Fibroblast of lung (primary cell): ENCODE data around the gene ZFYVE28. TPM values are rescaled to one million over a fixed set of nuclear protein-coding genes. Genes with fewer than 3 reads are reported as not detected.

Experiments used
- DNase-seq, 2 donors: peaks; one replicate each; pipeline versions ENCODE4 v3.0.0 to v3.0.0-alpha.2; 2010; ENCODE audit warnings: low read depth in 2 of 2
- H2AFZ ChIP-seq: 2 replicates; pipeline ENCODE4 v1.5.1; 2012; ENCODE audit warnings: low read length, control low read depth, inconsistent platforms
- H3K27ac ChIP-seq: 2 replicates; pipeline ENCODE4 v1.5.1; 2011; ENCODE audit warnings: low read length, control low read depth; ENCODE audit not compliant: insufficient read depth
- H3K27me3 ChIP-seq: 2 replicates; pipeline ENCODE4 v1.5.1; 2011; ENCODE audit warnings: mild to moderate bottlenecking, low read length; ENCODE audit not compliant: control insufficient read depth, insufficient read depth
- H3K36me3 ChIP-seq: 2 replicates; pipeline ENCODE4 v1.5.1; 2011; ENCODE audit warnings: low read length; ENCODE audit not compliant: control insufficient read depth, insufficient read depth
- H3K4me1 ChIP-seq: 2 replicates; pipeline ENCODE4 v1.5.1; 2011; ENCODE audit warnings: low read length; ENCODE audit not compliant: control insufficient read depth, insufficient read depth; ENCODE audit errors: extremely low read depth
- H3K4me2 ChIP-seq: 2 replicates; pipeline ENCODE4 v1.5.1; 2011; ENCODE audit warnings: low read length, control low read depth; ENCODE audit not compliant: insufficient read depth; ENCODE audit errors: extremely low read depth
- H3K4me3 ChIP-seq, 4 experiments: fragments of 200-600 bp in 1 of 4; sonication (generic) in 1 of 4; replicated peaks in 1 of 4; 2 replicates each; pipeline ENCODE4 v1.5.1; 2011 to 2016; ENCODE audit warnings: low read length in 4 of 4, low read depth in 3 of 4, mild to moderate bottlenecking in 3 of 4, control low read depth in 2 of 4, inconsistent platforms in 1 of 4, mixed read lengths in 1 of 4; ENCODE audit not compliant: insufficient read depth in 1 of 4; ENCODE audit errors: control extremely low read depth in 1 of 4
- H3K79me2 ChIP-seq: 2 replicates; pipeline ENCODE4 v1.5.1; 2012; ENCODE audit warnings: mild to moderate bottlenecking, low read length, inconsistent platforms; ENCODE audit not compliant: control insufficient read depth, insufficient read depth
- H3K9ac ChIP-seq: 2 replicates; pipeline ENCODE4 v1.5.1; 2011; ENCODE audit warnings: mild to moderate bottlenecking, low read length, control low read depth; ENCODE audit not compliant: insufficient read depth
- H3K9me3 ChIP-seq: 2 replicates; pipeline ENCODE4 v1.5.1; 2012; ENCODE audit warnings: low read depth, low read length; ENCODE audit not compliant: control insufficient read depth, insufficient read depth
- H4K20me1 ChIP-seq: 2 replicates; pipeline ENCODE4 v1.5.1; 2011; ENCODE audit warnings: low read length; ENCODE audit not compliant: control insufficient read depth, insufficient read depth; ENCODE audit errors: extremely low read depth
- EZH2 ChIP-seq: IDR thresholded peaks from 2 replicates; pipeline ENCODE4 v1.5.1; 2012; ENCODE audit warnings: low read length, control low read depth, mild to moderate bottlenecking; ENCODE audit errors: missing control alignments
- polyA plus RNA-seq, 2 donors: library from polyadenylated mRNA; depleted of rRNA in 1 of 2; stranded (reverse) in 1 of 2; unstranded in 1 of 2; fragments of >200 nt; gene quantifications; 2 replicates each; pipeline ENCODE4 v1.2.1, GENCODE V29; 2011 to 2012; ENCODE audit warnings: missing spikeins in 1 of 2
- total RNA-seq: library from RNA; depleted of rRNA; stranded (reverse); fragments of >200 nt; gene quantifications from 2 replicates; pipeline ENCODE4 v1.2.1, GENCODE V29; 2014
- TF ChIP-seq, protein P1 (sequence below), 2 donors: IDR thresholded peaks in 1 of 2; conservative IDR thresholded peaks in 1 of 2; 1 replicate in 1 of 2; 2 replicates in 1 of 2; pipeline ENCODE4 v1.5.1; 2011 to 2012; ENCODE audit warnings: low read length in 2 of 2, control low read depth in 1 of 2, inconsistent platforms in 1 of 2, low read depth in 1 of 2, mild to moderate bottlenecking in 1 of 2

ZFYVE28 gene
- total and polyA plus RNA-seq, 2 donors (not counting 1 experiment from before 2014, with no cell fraction given) = 2.4 to 11.6 TPM

DNA sequence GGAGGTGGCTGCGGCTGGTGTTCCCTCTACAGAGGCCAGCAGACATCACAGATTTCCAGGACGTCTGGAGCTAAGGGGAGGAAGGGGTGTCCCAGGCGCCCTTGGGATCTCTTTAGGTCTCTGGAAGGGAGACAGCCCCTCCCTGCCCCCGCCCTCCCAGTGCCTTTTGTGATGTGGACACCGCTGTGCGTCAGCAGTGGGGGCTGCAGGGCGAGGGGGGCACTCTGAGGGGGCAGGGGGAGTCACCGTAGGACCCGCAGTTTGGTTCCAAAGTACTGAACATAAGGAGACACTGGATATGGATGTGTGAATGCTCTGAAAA is 130.9 kb downstream of the ZFYVE28 start:
- no peak overlapping the region for H3K9ac ChIP-seq
- H3K79me2 ChIP-seq = no peaks in the 10 kb centered on the region
- TF ChIP-seq, protein P1, sequence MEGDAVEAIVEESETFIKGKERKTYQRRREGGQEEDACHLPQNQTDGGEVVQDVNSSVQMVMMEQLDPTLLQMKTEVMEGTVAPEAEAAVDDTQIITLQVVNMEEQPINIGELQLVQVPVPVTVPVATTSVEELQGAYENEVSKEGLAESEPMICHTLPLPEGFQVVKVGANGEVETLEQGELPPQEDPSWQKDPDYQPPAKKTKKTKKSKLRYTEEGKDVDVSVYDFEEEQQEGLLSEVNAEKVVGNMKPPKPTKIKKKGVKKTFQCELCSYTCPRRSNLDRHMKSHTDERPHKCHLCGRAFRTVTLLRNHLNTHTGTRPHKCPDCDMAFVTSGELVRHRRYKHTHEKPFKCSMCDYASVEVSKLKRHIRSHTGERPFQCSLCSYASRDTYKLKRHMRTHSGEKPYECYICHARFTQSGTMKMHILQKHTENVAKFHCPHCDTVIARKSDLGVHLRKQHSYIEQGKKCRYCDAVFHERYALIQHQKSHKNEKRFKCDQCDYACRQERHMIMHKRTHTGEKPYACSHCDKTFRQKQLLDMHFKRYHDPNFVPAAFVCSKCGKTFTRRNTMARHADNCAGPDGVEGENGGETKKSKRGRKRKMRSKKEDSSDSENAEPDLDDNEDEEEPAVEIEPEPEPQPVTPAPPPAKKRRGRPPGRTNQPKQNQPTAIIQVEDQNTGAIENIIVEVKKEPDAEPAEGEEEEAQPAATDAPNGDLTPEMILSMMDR (conservative IDR thresholded peaks at IDR 0.05 in 1 of 2, IDR thresholded peaks at IDR 0.05 in 1 of 2; ENCODE audit: low read depth in 1 of 2, low read length in 2 of 2) = no peak
- no peak for TF ChIP-seq EZH2
- H3K36me3 ChIP-seq = no peaks in the 10 kb centered on the region
- no peak overlapping the region for H3K4me3 ChIP-seq
- H3K9me3 ChIP-seq = no peaks in the 10 kb centered on the region
- H4K20me1 ChIP-seq = no peaks in the 10 kb centered on the region
- DNase-seq = no peak
- H3K4me2 ChIP-seq = no peak overlapping the region
- H3K27ac ChIP-seq = no peak overlapping the region
- no peak overlapping the region for H2AFZ ChIP-seq
- H3K27me3 ChIP-seq = no peaks in the 10 kb centered on the region
- H3K4me1 ChIP-seq = peaks cover 10% of the 10 kb centered on the region

DNA sequence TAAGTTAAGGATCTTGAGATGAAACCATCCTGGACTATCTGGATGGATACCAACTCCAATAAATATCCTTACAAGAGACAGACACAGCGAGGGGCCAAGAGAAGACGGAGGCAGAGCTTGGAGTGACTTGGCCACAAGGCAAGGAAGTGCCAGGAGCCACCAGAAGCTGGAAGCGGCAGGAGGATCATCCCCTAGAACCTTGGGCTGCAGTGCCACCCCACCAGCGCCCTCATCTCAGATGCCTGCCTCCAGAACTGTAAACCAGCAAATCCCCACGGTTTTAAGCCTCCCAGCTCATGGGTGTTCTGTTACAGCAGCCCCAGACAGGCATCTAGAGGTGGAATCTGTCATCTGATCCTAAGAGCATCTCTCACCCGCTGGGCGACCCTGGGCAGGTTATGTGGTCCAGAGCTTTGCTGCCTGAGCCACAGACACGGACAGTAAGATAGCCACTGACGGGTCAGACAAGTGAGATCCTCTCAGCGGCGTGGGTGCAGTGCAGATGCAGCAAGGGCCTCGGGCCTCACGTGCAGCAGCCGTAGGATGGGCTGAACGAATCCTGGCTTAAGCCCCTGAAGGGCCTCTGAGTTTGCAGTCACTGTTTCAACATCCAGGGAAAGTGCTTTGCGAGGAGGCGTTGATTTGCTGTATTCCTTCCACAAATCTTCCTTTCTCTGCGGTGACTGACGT is 131.4 kb downstream of the ZFYVE28 start:
- Histone ChIP-seq H4K20me1 (no peaks in the 10 kb centered on the region), H3K79me2 (no peaks in the 10 kb centered on the region), H3K4me3 (no peak overlapping the region), H2AFZ (no peak overlapping the region), H3K36me3 (no peaks in the 10 kb centered on the region), H3K9ac (no peak overlapping the region), H3K27ac (no peak overlapping the region), H3K4me1 (peaks cover 7% of the 10 kb centered on the region), H3K4me2 (no peak overlapping the region), H3K9me3 (no peaks in the 10 kb centered on the region), H3K27me3 (no peaks in the 10 kb centered on the region)
- TF ChIP-seq, protein P1 (conservative IDR thresholded peaks at IDR 0.05 in 1 of 2, IDR thresholded peaks at IDR 0.05 in 1 of 2; ENCODE audit: low read depth in 1 of 2, low read length in 2 of 2) = no peak
- no peak for TF ChIP-seq EZH2
- no peak for DNase-seq

DNA sequence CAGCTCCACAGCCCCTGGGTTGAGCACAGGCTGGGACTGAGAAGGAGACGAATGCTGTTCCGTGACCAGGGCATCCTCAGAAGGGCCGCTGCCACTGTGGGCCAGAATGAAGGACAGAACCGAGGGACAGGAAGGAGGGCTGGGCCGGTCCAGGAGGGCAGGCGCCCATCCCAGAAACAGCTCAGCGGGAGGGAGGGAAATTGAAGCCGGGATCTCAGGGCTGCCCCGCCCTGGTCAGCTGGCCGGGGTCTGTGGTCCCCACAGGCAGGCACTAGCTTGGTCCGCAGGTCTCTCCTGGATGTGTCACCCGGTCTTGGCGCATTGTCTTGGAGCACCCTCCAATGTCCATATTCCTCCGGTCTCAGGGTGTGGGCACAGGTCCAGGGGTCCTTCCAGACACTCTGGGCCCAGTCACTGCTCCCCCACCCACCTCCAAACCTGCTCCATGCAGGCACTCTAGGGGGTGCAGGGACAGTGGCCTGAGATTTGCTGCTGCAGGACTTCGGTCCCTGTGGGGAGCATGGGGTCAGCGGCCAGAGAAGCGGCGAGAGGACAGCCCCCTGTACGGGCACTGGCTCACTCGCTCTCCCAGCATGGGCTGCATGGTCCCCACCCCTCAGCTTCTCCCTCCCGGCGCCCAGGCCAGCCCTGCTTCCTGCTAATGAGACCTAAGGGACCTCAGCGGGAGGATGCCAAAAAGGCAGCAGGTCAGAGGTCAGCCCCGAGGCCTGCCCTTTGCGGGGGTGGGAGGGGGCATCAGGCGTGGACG is 132.6 kb downstream of the ZFYVE28 start:
- Histone ChIP-seq H3K4me3 (no peak overlapping the region), H3K9ac (no peak overlapping the region), H2AFZ (no peak overlapping the region), H3K79me2 (no peaks in the 10 kb centered on the region), H3K27ac (no peak overlapping the region), H3K4me1 (peaks cover 7% of the 10 kb centered on the region), H3K36me3 (no peaks in the 10 kb centered on the region), H4K20me1 (no peaks in the 10 kb centered on the region), H3K9me3 (no peaks in the 10 kb centered on the region), H3K4me2 (no peak overlapping the region), H3K27me3 (no peaks in the 10 kb centered on the region)
- TF ChIP-seq EZH2 = no peak
- TF ChIP-seq, protein P1 (conservative IDR thresholded peaks at IDR 0.05 in 1 of 2, IDR thresholded peaks at IDR 0.05 in 1 of 2; ENCODE audit: low read depth in 1 of 2, low read length in 2 of 2) = no peak
- no peak for DNase-seq
